Tibial nerve (tissue), 4 donors: ENCODE results near the gene MAP1B.

Experiments used
- EP300 ChIP-seq, 2 donors: sonication (generic); formaldehyde crosslinking; IDR thresholded peaks; one replicate each; pipeline ENCODE4 v1.6.1; 2017; ENCODE audit warnings: antibody characterized with exemption in 2 of 2, mild to moderate bottlenecking in 1 of 2
- TF ChIP-seq, protein P1 (sequence below), 5 experiments: fragments of 200-600 bp in 3 of 5; fragments of 450-650 bp in 2 of 5; sonication (generic) in 3 of 5; IDR thresholded peaks; one replicate each; pipeline ENCODE4 v1.5.1; 2016 to 2019; ENCODE audit warnings: antibody characterized with exemption in 5 of 5, mild to moderate bottlenecking in 3 of 5, moderate library complexity in 2 of 5

DNA sequence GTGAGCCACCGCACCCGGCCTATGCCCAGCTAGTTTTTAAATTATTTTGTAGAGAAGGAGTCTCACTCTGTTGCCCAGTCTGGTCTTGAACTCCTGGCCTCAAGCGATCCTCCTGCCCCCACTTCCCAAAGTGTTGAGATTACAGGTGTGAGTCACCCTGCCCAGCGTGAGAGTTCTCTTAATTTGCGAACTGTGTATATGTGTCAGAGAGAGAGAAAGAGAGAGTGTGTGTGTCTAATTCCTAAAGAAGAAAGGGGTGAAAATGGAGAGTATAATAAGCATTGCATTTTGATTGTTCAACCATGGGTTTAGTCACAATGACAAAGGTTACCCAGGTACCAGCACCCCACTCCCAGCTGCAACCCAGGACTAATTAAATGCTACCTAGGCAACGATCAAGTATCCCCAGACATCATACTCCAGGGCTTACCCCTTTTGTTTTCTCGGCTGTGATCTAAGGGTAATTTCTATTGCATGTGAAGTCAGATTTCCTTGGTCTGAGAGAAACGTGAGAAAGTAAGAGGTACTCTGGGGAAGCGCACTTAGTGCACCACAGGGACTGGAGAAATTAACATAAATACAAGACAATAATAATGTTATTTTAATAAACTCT, 16.6 kb downstream of the MAP1B start:
- TF ChIP-seq, protein P1, sequence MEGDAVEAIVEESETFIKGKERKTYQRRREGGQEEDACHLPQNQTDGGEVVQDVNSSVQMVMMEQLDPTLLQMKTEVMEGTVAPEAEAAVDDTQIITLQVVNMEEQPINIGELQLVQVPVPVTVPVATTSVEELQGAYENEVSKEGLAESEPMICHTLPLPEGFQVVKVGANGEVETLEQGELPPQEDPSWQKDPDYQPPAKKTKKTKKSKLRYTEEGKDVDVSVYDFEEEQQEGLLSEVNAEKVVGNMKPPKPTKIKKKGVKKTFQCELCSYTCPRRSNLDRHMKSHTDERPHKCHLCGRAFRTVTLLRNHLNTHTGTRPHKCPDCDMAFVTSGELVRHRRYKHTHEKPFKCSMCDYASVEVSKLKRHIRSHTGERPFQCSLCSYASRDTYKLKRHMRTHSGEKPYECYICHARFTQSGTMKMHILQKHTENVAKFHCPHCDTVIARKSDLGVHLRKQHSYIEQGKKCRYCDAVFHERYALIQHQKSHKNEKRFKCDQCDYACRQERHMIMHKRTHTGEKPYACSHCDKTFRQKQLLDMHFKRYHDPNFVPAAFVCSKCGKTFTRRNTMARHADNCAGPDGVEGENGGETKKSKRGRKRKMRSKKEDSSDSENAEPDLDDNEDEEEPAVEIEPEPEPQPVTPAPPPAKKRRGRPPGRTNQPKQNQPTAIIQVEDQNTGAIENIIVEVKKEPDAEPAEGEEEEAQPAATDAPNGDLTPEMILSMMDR (IDR thresholded peaks at IDR 0.05): no peak
- TF ChIP-seq EP300 (IDR thresholded peaks at IDR 0.05): no peak
